ENCODE measurements around the gene CYP11A1. TPM values are rescaled to one million over a fixed set of nuclear protein-coding genes. Genes with fewer than 3 reads are reported as not detected.

CYP11A1 gene
- total RNA-seq, 1 experiment from 2014 or later = 1.7 TPM

GRCh38 chr15:74402337-74402841, 34.9 kb upstream of the CYP11A1 start:
- Histone ChIP-seq H2AK5ac (ENCODE audit: insufficient read length, low read length) (no peak overlapping the region), H3K4ac (ENCODE audit: low read depth, low read length) (no peak overlapping the region), H2BK15ac (ENCODE audit: low read depth, low read length) (no peak overlapping the region), H3K9ac (ENCODE audit: extremely low read depth, insufficient read length, low read length) (no peak overlapping the region), H2BK20ac (ENCODE audit: low read depth, low read length, poor library complexity, severe bottlenecking) (no peak overlapping the region), H3K18ac (ENCODE audit: insufficient read length, low read depth, low read length) (no peak overlapping the region), H3K27me3 (ENCODE audit: insufficient read depth, low read length) (no peaks in the 10 kb centered on the region), H3K56ac (ENCODE audit: insufficient read length, low read depth, low read length) (no peak overlapping the region), H2AFZ (ENCODE audit: low read length) (no peak overlapping the region), H3K14ac (ENCODE audit: insufficient read depth, low read length) (no peak overlapping the region), H3K4me1 (ENCODE audit: insufficient read depth, low read length) (peaks cover 5% of the 10 kb centered on the region; the same call in 1 of the 2 replicates), H3K79me2 (ENCODE audit: insufficient read depth, low read length) (no peaks in the 10 kb centered on the region), H3K23ac (ENCODE audit: insufficient read length, low read depth, low read length) (no peak overlapping the region), H4K8ac (replicated peaks; ENCODE audit: insufficient read length, low read depth, low read length) (no peak overlapping the region), H3K4me2 (ENCODE audit: insufficient read depth, insufficient read length, low read length) (no peak overlapping the region), H3K23me2 (ENCODE audit: insufficient read length, low read depth, low read length, poor library complexity, severe bottlenecking) (no peaks in the 10 kb centered on the region), H4K20me1 (ENCODE audit: control insufficient read depth, insufficient read depth, insufficient read length) (no peaks in the 10 kb centered on the region), H3K79me1 (ENCODE audit: insufficient read depth, low read depth, low read length, poor library complexity, severe bottlenecking) (no peaks in the 10 kb centered on the region), H2BK120ac (ENCODE audit: low read depth, low read length, poor library complexity, severe bottlenecking) (no peak overlapping the region), H3T11ph (ENCODE audit: low read length) (no peak overlapping the region), H2BK5ac (ENCODE audit: insufficient read length, low read length) (no peak overlapping the region), H2BK12ac (ENCODE audit: insufficient read length, low read depth, low read length) (no peak overlapping the region), H4K5ac (ENCODE audit: insufficient read length, low read depth, low read length) (no peak overlapping the region), H3K27ac (ENCODE audit: insufficient read length, low read depth, low read length) (no peak overlapping the region), H3K9me3 (ENCODE audit: control insufficient read depth, low read depth, low read length) (no peaks in the 10 kb centered on the region), H4K91ac (ENCODE audit: insufficient read length, low read depth, low read length) (no peak overlapping the region)
- Mint-ChIP-seq H3K4me3 (no peak overlapping the region), H3K36me3 (ENCODE audit: insufficient read depth in 1 of 3, low read depth in 3 of 3) (no peaks in the 10 kb centered on the region), H3K27me3 (ENCODE audit: low read depth) (no peaks in the 10 kb centered on the region; the same call in 1 of the 2 replicates), H3K4me1 (peaks cover 18 to 33% of the 10 kb centered on the region in 2 experiments), H3K9me3 (no peaks in the 10 kb centered on the region), H3K27ac (no peak overlapping the region; a peak in 1 of 7 replicates)
- no peak for DNase-seq
- WGBS (ENCODE audit: extremely low coverage, insufficient read length, low lambda C conversion rate) = no CpG with 5 or more reads among the region's 5 CpGs
- TF ChIP-seq CTCF (conservative IDR thresholded peaks at IDR 0.05) = no peak
